ACC112 (cell line): ENCODE results near the gene RAI1.

ENCODE experiments used
- H2AFZ ChIP-seq: fragments of 200-600 bp; sonication (generic); one replicate; pipeline ENCODE4 v1.6.0; 2017; ENCODE audit warnings: antibody characterized with exemption, low read length; ENCODE audit not compliant: unreplicated experiment
- H3K27ac ChIP-seq: fragments of 200-600 bp; sonication (generic); 2 replicates; pipeline ENCODE4 v1.5.1; 2014; ENCODE audit warnings: low read depth, mild to moderate bottlenecking, antibody characterized with exemption, low read length, moderate library complexity
- H3K27me3 ChIP-seq: fragments of 200-600 bp; sonication (generic); 2 replicates; pipeline ENCODE4 v1.6.1; 2014; ENCODE audit warnings: mild to moderate bottlenecking, antibody characterized with exemption, low read length, moderate library complexity, mixed read lengths; ENCODE audit not compliant: insufficient read depth
- H3K36me3 ChIP-seq: fragments of 200-600 bp; sonication (generic); 2 replicates; pipeline ENCODE4 v1.6.1; 2016; ENCODE audit warnings: mild to moderate bottlenecking, antibody characterized with exemption, low read length, moderate library complexity, mixed read lengths; ENCODE audit not compliant: insufficient read depth
- H3K4me1 ChIP-seq: fragments of 200-600 bp; sonication (generic); one replicate; pipeline ENCODE4 v1.6.1; 2016; ENCODE audit warnings: low read length, mixed read lengths; ENCODE audit not compliant: insufficient read depth, unreplicated experiment, control insufficient read depth
- H3K4me3 ChIP-seq: fragments of 200-600 bp; sonication (generic); 2 replicates; pipeline ENCODE4 v1.5.1; 2014; ENCODE audit warnings: mild to moderate bottlenecking, low read depth, low read length
- H3K79me2 ChIP-seq: fragments of 200-600 bp; sonication (generic); one replicate; pipeline ENCODE4 v1.6.0; 2016; ENCODE audit warnings: low read length; ENCODE audit not compliant: control insufficient read depth, unreplicated experiment, insufficient read depth

Gene RAI1

GRCh38 chr17:17692353-17693252 lies 11.3 kb downstream of the RAI1 start:
- H3K79me2 ChIP-seq, result peaks cover 92% of the 10 kb centered on the region
- peaks cover 56% of the 10 kb centered on the region for H3K4me1 ChIP-seq
- H2AFZ ChIP-seq, result no peak overlapping the region
- H3K4me3 ChIP-seq, result no peak overlapping the region
- H3K27me3 ChIP-seq, result no peaks in the 10 kb centered on the region
- peak overlapping the region; percentile 93 for H3K27ac ChIP-seq
- no peaks in the 10 kb centered on the region for H3K36me3 ChIP-seq

DNA sequence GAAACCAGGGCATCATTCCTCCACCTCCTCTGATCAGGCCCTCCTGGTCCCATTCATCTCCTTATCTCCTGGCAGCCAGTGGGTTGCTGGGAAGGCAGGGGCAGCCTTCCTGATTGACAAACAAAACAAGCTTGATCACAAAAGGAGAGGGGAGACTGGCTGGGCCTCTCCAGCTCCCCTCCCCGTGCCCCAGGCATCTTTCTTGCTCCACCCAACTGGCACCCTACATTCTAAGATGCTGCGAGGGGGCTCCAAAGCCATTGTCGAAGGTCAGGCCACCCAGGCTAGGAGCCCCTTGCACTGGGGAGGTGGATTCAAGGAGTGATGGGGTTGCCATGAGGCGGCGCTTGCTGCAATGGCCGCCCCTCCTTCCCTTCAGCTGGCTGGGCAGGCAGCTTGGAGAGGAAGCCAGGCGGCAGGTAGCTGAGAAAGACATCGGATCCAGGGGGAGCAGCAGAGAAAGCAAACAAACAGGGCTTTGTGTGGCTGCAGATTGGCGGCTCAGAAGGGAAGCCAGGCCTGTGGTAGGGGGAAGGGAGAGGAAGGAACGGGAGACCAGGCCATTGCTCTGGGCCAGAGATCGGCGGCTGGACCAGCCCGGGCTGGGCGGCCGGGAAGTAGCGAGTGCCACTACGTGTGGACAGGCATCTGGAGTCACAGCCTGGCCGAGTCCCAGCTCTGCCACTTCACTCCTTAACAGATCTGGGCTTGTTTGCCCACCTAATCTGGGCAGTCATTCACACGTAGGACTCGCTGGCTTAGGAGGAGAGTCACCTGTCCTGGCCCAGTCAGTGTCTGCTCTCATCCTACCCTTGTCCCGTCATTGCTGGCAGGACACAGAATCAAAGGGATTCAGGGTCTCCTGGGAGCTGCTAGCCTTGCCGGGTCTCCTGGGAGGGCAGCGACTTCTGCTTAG lies 12.3 kb downstream of the RAI1 start:
- peak overlapping the region; percentile 90 for H3K4me3 ChIP-seq
- no peaks in the 10 kb centered on the region for H3K27me3 ChIP-seq
- no peaks in the 10 kb centered on the region for H3K36me3 ChIP-seq
- peak overlapping the region; percentile 93 for H3K27ac ChIP-seq
- peaks cover 60% of the 10 kb centered on the region for H3K4me1 ChIP-seq
- peak overlapping the region; percentile 47 for H2AFZ ChIP-seq
- H3K79me2 ChIP-seq, result peaks cover 94% of the 10 kb centered on the region

GRCh38 chr17:17694169-17695081 lies 13.2 kb downstream of the RAI1 start:
- Histone ChIP-seq H3K4me1 (peaks cover 69% of the 10 kb centered on the region), H3K27me3 (no peaks in the 10 kb centered on the region), H2AFZ (peak overlapping the region; percentile 47), H3K79me2 (peaks cover 95% of the 10 kb centered on the region), H3K36me3 (no peaks in the 10 kb centered on the region), H3K27ac (peak overlapping the region; percentile 93), H3K4me3 (peak overlapping the region; percentile 90)

- H3K27ac ChIP-seq, result peak overlapping the region; percentile 93
- H3K4me1 ChIP-seq, result peaks cover 68% of the 10 kb centered on the region
- H3K27me3 ChIP-seq, result no peaks in the 10 kb centered on the region
- H3K36me3 ChIP-seq, result no peaks in the 10 kb centered on the region
- H3K79me2 ChIP-seq, result peaks cover 96% of the 10 kb centered on the region
- H3K4me3 ChIP-seq, result no peak overlapping the region; the same call in 1 of the 2 replicates
- H2AFZ ChIP-seq, result no peak overlapping the region
Measured at GRCh38 chr17:17696085-17696484, 14.8 kb downstream of the RAI1 start.

DNA sequence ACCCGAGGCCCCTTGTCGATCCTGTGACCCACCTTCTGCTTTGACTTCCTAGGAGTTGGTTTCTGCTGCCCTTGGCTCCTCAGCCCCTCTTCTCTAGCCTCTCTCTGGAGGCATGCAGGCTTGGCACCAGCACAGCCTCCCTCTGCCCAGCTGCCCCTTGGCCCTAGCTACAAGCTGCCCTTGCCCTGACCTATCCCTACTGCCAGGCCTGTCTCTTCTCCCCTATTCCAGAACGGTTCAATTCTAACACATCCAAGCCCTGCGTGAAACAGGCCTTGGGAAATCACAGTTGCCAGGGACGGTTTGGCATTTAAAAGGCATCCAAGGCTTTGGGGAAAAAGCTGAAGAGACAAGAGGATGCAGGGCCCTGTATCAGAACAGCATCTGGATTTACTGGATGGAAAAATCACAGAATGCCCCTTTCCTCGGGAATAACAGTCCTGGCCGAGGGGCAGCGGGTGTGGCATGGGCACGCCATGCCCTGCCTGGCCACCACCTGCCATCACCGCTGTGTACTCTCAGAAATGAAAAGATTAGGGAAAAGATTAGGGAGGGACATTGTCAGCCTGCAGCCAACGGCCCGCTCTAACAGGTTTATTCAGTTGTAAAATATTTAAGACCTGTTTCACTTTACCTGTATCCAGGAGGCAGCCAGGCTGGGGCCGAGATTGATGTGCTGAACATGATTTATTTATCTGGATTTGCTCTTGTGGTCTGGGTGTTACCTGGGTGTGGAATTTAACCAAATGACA lies 15.8 kb downstream of the RAI1 start:
- peaks cover 96% of the 10 kb centered on the region for H3K79me2 ChIP-seq
- H3K27ac ChIP-seq, result no peak overlapping the region
- H3K27me3 ChIP-seq, result no peaks in the 10 kb centered on the region
- H2AFZ ChIP-seq, result no peak overlapping the region
- H3K4me3 ChIP-seq, result no peak overlapping the region
- H3K4me1 ChIP-seq, result peaks cover 58% of the 10 kb centered on the region
- H3K36me3 ChIP-seq, result no peaks in the 10 kb centered on the region

DNA sequence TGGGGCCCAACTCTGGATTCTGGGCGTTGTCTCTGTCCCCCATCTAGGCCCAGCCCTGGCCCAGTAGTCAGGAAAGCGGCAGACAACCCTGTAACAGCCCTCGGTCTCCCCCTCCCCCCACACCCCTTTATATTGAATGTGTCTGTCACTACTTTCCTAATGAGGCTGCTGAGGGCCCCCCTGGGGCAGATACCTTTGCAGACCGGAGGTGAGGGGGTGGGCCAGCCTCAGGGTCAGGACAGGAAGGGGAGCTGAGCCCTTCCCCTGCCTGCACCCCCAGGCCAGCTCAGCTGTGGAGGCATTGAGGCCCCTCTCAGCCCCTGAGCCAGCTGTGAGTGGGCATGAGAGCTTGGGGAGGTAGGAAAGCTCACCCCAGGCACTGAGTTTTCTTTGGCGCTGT lies 17.1 kb downstream of the RAI1 start:
- Histone ChIP-seq H3K27ac (no peak overlapping the region), H3K79me2 (peaks cover 96% of the 10 kb centered on the region), H2AFZ (no peak overlapping the region), H3K27me3 (no peaks in the 10 kb centered on the region), H3K4me1 (peaks cover 49% of the 10 kb centered on the region), H3K4me3 (no peak overlapping the region), H3K36me3 (no peaks in the 10 kb centered on the region)

- H3K79me2 ChIP-seq, result peaks cover 95% of the 10 kb centered on the region
- H3K27me3 ChIP-seq, result no peaks in the 10 kb centered on the region
- no peak overlapping the region for H2AFZ ChIP-seq
- no peaks in the 10 kb centered on the region for H3K36me3 ChIP-seq
- no peak overlapping the region for H3K4me3 ChIP-seq
- peaks cover 43% of the 10 kb centered on the region for H3K4me1 ChIP-seq
- H3K27ac ChIP-seq, result peak overlapping the region; percentile 45; the same call in 1 of the 2 replicates
Measured at GRCh38 chr17:17698869-17699351, 17.7 kb downstream of the RAI1 start.

- peaks cover 97% of the 10 kb centered on the region for H3K79me2 ChIP-seq
Measured at GRCh38 chr17:17699491-17699890, 18.2 kb downstream of the RAI1 start.

DNA sequence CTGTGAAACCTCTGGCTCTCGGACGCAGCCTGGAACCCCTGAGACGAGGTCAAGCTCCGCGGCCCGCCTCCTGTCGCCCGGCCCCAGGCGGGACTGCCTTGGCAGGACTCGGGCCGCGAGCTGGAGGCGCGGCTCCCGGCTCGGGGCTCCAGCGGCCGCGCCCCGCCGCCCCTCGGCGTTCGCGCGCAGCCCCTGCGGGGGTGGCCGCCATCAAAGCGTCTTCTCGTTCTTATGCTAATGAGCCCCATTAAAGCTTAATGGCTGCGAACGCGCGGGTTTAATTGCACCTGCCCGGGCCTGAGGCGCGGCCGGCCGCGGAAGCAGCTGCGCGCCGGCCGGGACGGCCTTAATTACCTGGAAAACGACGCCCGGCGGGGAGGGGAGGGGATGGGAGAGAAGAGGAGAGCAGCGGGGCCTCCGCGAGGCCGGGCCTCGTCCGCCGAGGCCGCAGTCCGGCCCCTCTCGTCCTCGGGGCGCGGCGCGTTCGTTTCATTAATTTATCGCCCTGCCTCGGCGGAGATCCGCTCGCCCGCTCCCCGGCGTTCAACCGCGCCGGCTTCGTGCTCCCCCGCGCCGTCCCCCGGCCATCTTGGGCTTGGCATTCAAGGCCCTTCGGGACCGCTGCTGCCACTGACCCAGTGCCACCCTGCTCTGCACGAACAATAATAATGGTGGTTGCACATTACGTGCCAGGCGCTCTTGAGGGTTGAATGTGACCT lies 19.2 kb downstream of the RAI1 start:
- Histone ChIP-seq H3K36me3 (no peaks in the 10 kb centered on the region; the same call in 1 of the 2 replicates), H3K27ac (peak overlapping the region; percentile 30; the same call in 1 of the 2 replicates), H3K27me3 (no peaks in the 10 kb centered on the region), H2AFZ (no peak overlapping the region), H3K4me1 (peaks cover 39% of the 10 kb centered on the region), H3K79me2 (peaks cover 91% of the 10 kb centered on the region), H3K4me3 (no peak overlapping the region)

More at GRCh38 chr17:17699491-17699890, 18.2 kb downstream of the RAI1 start:
- H3K4me1 ChIP-seq, result peaks cover 41% of the 10 kb centered on the region
- no peaks in the 10 kb centered on the region for H3K27me3 ChIP-seq
- H3K27ac ChIP-seq, result peak overlapping the region; percentile 45
- no peaks in the 10 kb centered on the region; the same call in 1 of the 2 replicates for H3K36me3 ChIP-seq
- no peak overlapping the region for H2AFZ ChIP-seq
- no peak overlapping the region for H3K4me3 ChIP-seq
